Measurements from ENCODE around the gene MAPK9. TPM values are rescaled to one million over a fixed set of nuclear protein-coding genes. Genes with fewer than 3 reads are reported as not detected.

MAPK9 gene
- total RNA-seq, 1 donor from 2014 or later, result 31.8 TPM

- H3K27ac Mint-ChIP-seq (ENCODE audit: unreplicated experiment), result no peak overlapping the region
These were observed 24.7 kb upstream of the MAPK9 start for GRCh38 chr5:180316586-180316985.

GRCh38 chr5:180315762-180316212 lies 23.9 kb upstream of the MAPK9 start:
- no peaks in the 10 kb centered on the region for H3K9me3 Mint-ChIP-seq (ENCODE audit: unreplicated experiment)
- no peaks in the 10 kb centered on the region for H3K4me1 Mint-ChIP-seq (ENCODE audit: unreplicated experiment)
- TF ChIP-seq CTCF (IDR thresholded peaks at IDR 0.05), result peak; percentile 84
- DNase-seq (ENCODE audit: extremely low spot score, unreplicated experiment), result no peak
- H3K27me3 Mint-ChIP-seq (ENCODE audit: unreplicated experiment), result no peaks in the 10 kb centered on the region
- H3K27ac Mint-ChIP-seq (ENCODE audit: unreplicated experiment), result no peak overlapping the region
- H3K4me3 Mint-ChIP-seq (ENCODE audit: unreplicated experiment), result no peak overlapping the region
- peaks cover 50% of the 10 kb centered on the region for H3K36me3 Mint-ChIP-seq (ENCODE audit: unreplicated experiment)

More at GRCh38 chr5:180316586-180316985, 24.7 kb upstream of the MAPK9 start:
- peaks cover 47% of the 10 kb centered on the region for H3K36me3 Mint-ChIP-seq (ENCODE audit: unreplicated experiment)
- H3K9me3 Mint-ChIP-seq (ENCODE audit: unreplicated experiment), result no peaks in the 10 kb centered on the region
- H3K27me3 Mint-ChIP-seq (ENCODE audit: unreplicated experiment), result no peaks in the 10 kb centered on the region
- TF ChIP-seq CTCF (IDR thresholded peaks at IDR 0.05), result no peak
- no peak for DNase-seq (ENCODE audit: extremely low spot score, unreplicated experiment)
- no peak overlapping the region for H3K4me3 Mint-ChIP-seq (ENCODE audit: unreplicated experiment)
- H3K4me1 Mint-ChIP-seq (ENCODE audit: unreplicated experiment), result no peaks in the 10 kb centered on the region

- no peak for TF ChIP-seq CTCF (IDR thresholded peaks at IDR 0.05)
- Mint-ChIP-seq H3K4me3 (ENCODE audit: unreplicated experiment) (no peak overlapping the region), H3K9me3 (ENCODE audit: unreplicated experiment) (no peaks in the 10 kb centered on the region), H3K27ac (ENCODE audit: unreplicated experiment) (no peak overlapping the region), H3K27me3 (ENCODE audit: unreplicated experiment) (no peaks in the 10 kb centered on the region), H3K4me1 (ENCODE audit: unreplicated experiment) (no peaks in the 10 kb centered on the region), H3K36me3 (ENCODE audit: unreplicated experiment) (peaks cover 41% of the 10 kb centered on the region)
- no peak for DNase-seq (ENCODE audit: extremely low spot score, unreplicated experiment)
These were observed 22.0 kb upstream of the MAPK9 start for GRCh38 chr5:180313677-180314505.

GRCh38 chr5:180311216-180311615 lies 19.3 kb upstream of the MAPK9 start:
- H3K27ac Mint-ChIP-seq (ENCODE audit: unreplicated experiment), result no peak overlapping the region
- no peak for DNase-seq (ENCODE audit: extremely low spot score, unreplicated experiment)
- peaks cover 36% of the 10 kb centered on the region for H3K36me3 Mint-ChIP-seq (ENCODE audit: unreplicated experiment)
- no peaks in the 10 kb centered on the region for H3K27me3 Mint-ChIP-seq (ENCODE audit: unreplicated experiment)
- H3K4me3 Mint-ChIP-seq (ENCODE audit: unreplicated experiment), result no peak overlapping the region
- H3K9me3 Mint-ChIP-seq (ENCODE audit: unreplicated experiment), result no peaks in the 10 kb centered on the region
- no peak for TF ChIP-seq CTCF (IDR thresholded peaks at IDR 0.05)
- H3K4me1 Mint-ChIP-seq (ENCODE audit: unreplicated experiment), result no peaks in the 10 kb centered on the region

GRCh38 chr5:180306796-180307195 lies 14.9 kb upstream of the MAPK9 start:
- no peak for DNase-seq (ENCODE audit: extremely low spot score, unreplicated experiment)
- Mint-ChIP-seq H3K4me1 (ENCODE audit: unreplicated experiment) (no peaks in the 10 kb centered on the region), H3K27ac (ENCODE audit: unreplicated experiment) (no peak overlapping the region), H3K27me3 (ENCODE audit: unreplicated experiment) (no peaks in the 10 kb centered on the region), H3K9me3 (ENCODE audit: unreplicated experiment) (no peaks in the 10 kb centered on the region), H3K4me3 (ENCODE audit: unreplicated experiment) (no peak overlapping the region), H3K36me3 (ENCODE audit: unreplicated experiment) (peaks cover 37% of the 10 kb centered on the region)
- no peak for TF ChIP-seq CTCF (IDR thresholded peaks at IDR 0.05)
